HEK293 (cell line): ENCODE data around the gene PLA2G1B.

ENCODE experiments used
- ELK4 ChIP-seq: IDR thresholded peaks from 2 replicates; pipeline ENCODE4 v1.6.1; 2011; ENCODE audit warnings: mild to moderate bottlenecking, low read depth, low read length, borderline replicate concordance
- GFI1B ChIP-seq: fragments of 450-650 bp; formaldehyde crosslinking; IDR thresholded peaks from 2 replicates; pipeline ENCODE4 v1.5.1; 2016; ENCODE audit warnings: missing biosample characterization, missing genetic modification characterization
- HOXA7 ChIP-seq: sonication (generic); formaldehyde crosslinking; IDR thresholded peaks from 2 replicates; pipeline ENCODE4 v1.8.1; 2022; ENCODE audit warnings: missing genetic modification reagents, borderline replicate concordance
- KLF8 ChIP-seq: fragments of 450-650 bp; formaldehyde crosslinking; IDR thresholded peaks from 2 replicates; pipeline ENCODE4 v1.5.1; 2016; ENCODE audit warnings: missing biosample characterization, missing genetic modification characterization
- PBX3 ChIP-seq: sonication (generic); formaldehyde crosslinking; IDR thresholded peaks from 2 replicates; pipeline ENCODE4 v1.8.1; 2022; ENCODE audit warnings: mild to moderate bottlenecking, moderate library complexity, missing genetic modification reagents
- PRDM4 ChIP-seq: fragments of 450-650 bp; formaldehyde crosslinking; IDR thresholded peaks from 2 replicates; pipeline ENCODE4 v1.5.1; 2017; ENCODE audit warnings: missing biosample characterization, missing genetic modification characterization
- ZBTB11 ChIP-seq: fragments of 450-650 bp; formaldehyde crosslinking; conservative IDR thresholded peaks from 2 replicates; pipeline ENCODE4 v1.5.1; 2016; ENCODE audit warnings: low read depth, missing biosample characterization, missing genetic modification characterization
- ZBTB8A ChIP-seq: fragments of 450-650 bp; formaldehyde crosslinking; IDR thresholded peaks from 2 replicates; pipeline ENCODE4 v1.5.1; 2016; ENCODE audit warnings: missing biosample characterization, missing genetic modification characterization
- ZNF2 ChIP-seq: fragments of 450-650 bp; formaldehyde crosslinking; IDR thresholded peaks from 2 replicates; pipeline ENCODE4 v1.5.1; 2016; ENCODE audit warnings: missing biosample characterization, missing genetic modification characterization
- ZNF280D ChIP-seq: fragments of 450-650 bp; formaldehyde crosslinking; IDR thresholded peaks from 2 replicates; pipeline ENCODE4 v1.5.1; 2016; ENCODE audit warnings: missing biosample characterization, missing genetic modification characterization
- ZNF292 ChIP-seq: fragments of 450-650 bp; formaldehyde crosslinking; IDR thresholded peaks from 2 replicates; pipeline ENCODE4 v1.5.1; 2016; ENCODE audit warnings: low read depth, missing biosample characterization, missing genetic modification characterization, borderline replicate concordance
- ZNF398 ChIP-seq: fragments of 450-650 bp; formaldehyde crosslinking; IDR thresholded peaks from 2 replicates; pipeline ENCODE4 v1.5.1; 2017; ENCODE audit warnings: missing biosample characterization, missing genetic modification characterization
- ZNF585B ChIP-seq: fragments of 450-650 bp; formaldehyde crosslinking; IDR thresholded peaks from 2 replicates; pipeline ENCODE4 v1.5.1; 2016; ENCODE audit warnings: missing biosample characterization, missing genetic modification characterization
- ZNF596 ChIP-seq: fragments of 450-650 bp; IDR thresholded peaks from 2 replicates; pipeline ENCODE4 v1.5.0; 2018; ENCODE audit warnings: missing biosample characterization, mild to moderate bottlenecking, missing genetic modification characterization, moderate library complexity
- ZNF654 ChIP-seq: fragments of 450-650 bp; formaldehyde crosslinking; IDR thresholded peaks from 2 replicates; pipeline ENCODE4 v1.5.1; 2016; ENCODE audit warnings: low read depth, missing biosample characterization, missing genetic modification characterization
- ZNF664 ChIP-seq: fragments of 450-650 bp; formaldehyde crosslinking; IDR thresholded peaks from 2 replicates; pipeline ENCODE4 v1.5.1; 2016; ENCODE audit warnings: missing biosample characterization, missing genetic modification characterization
- ZNF677 ChIP-seq: fragments of 450-650 bp; IDR thresholded peaks from 2 replicates; pipeline ENCODE4 v1.5.0; 2018; ENCODE audit warnings: missing biosample characterization, mild to moderate bottlenecking, missing genetic modification characterization, moderate library complexity
- ZNF704 ChIP-seq: fragments of 450-650 bp; formaldehyde crosslinking; IDR thresholded peaks from 2 replicates; pipeline ENCODE4 v1.5.1; 2016; ENCODE audit warnings: missing biosample characterization, missing genetic modification characterization
- ZNF76 ChIP-seq: fragments of 450-650 bp; formaldehyde crosslinking; IDR thresholded peaks from 2 replicates; pipeline ENCODE4; 2016; ENCODE audit warnings: low read depth, missing biosample characterization, missing genetic modification characterization, borderline replicate concordance
- ZSCAN5A ChIP-seq: fragments of 450-650 bp; formaldehyde crosslinking; IDR thresholded peaks from 2 replicates; pipeline ENCODE4 v1.5.1; 2016; ENCODE audit warnings: missing biosample characterization, missing genetic modification characterization

Gene PLA2G1B

GRCh38 chr12:120292661-120293531, 34.7 kb downstream of the PLA2G1B start, which contains the start of gene RNU4-1 (continued):
- no peak for TF ChIP-seq ZNF280D (tag by site-specific recombination)
- TF ChIP-seq KLF8 (tag by site-specific recombination): peak; percentile 33; the same call in 1 of the 2 replicates
- TF ChIP-seq ZNF2 (tag by site-specific recombination): no peak
- no peak for TF ChIP-seq ZSCAN5A (tag by site-specific recombination)
- no peak for TF ChIP-seq ELK4
- no peak for TF ChIP-seq ZNF654 (tag by site-specific recombination)
- TF ChIP-seq ZNF677 (tag by site-specific recombination): no peak
- TF ChIP-seq PBX3 (CRISPR knock-in tag): no peak
- no peak for TF ChIP-seq ZNF585B (tag by site-specific recombination)
- TF ChIP-seq PRDM4 (tag by site-specific recombination): peak; percentile 67; the same call in 1 of the 2 replicates
- no peak for TF ChIP-seq ZBTB11
- peak; percentile 98 for TF ChIP-seq ZNF76
- TF ChIP-seq HOXA7: no peak
- 0 out of 2 replicates have a peak, but pooled peaks have one; percentile 49 for TF ChIP-seq ZNF664
- TF ChIP-seq ZNF292: no peak
- no peak for TF ChIP-seq ZNF398 (tag by site-specific recombination)
- TF ChIP-seq ZNF596: no peak
- TF ChIP-seq GFI1B (tag by site-specific recombination): no peak
- no peak for TF ChIP-seq ZBTB8A (tag by site-specific recombination)
- TF ChIP-seq ZNF704 (tag by site-specific recombination): no peak
